Suprapubic skin (tissue), 4 donors: ENCODE data around the gene ALDH1L1.

Source experiments
- CTCF ChIP-seq, 2 donors: fragments of 200-600 bp in 1 of 2; fragments of 450-650 bp in 1 of 2; sonication (generic) in 1 of 2; IDR thresholded peaks; one replicate each; pipeline ENCODE4 v1.5.1; 2016 to 2019; ENCODE audit warnings: antibody characterized with exemption in 2 of 2, mild to moderate bottlenecking in 1 of 2, moderate library complexity in 1 of 2
- EP300 ChIP-seq: sonication (generic); formaldehyde crosslinking; IDR thresholded peaks from one replicate; pipeline ENCODE4 v1.6.1; 2017; ENCODE audit warnings: antibody characterized with exemption
- POLR2A ChIP-seq, 2 donors: fragments of 450-650 bp; IDR thresholded peaks; one replicate each; pipeline ENCODE4 v1.6.1; 2017; ENCODE audit warnings: antibody characterized with exemption in 2 of 2, mild to moderate bottlenecking in 2 of 2, moderate library complexity in 2 of 2
- POLR2AphosphoS5 ChIP-seq, 3 donors: sonication (generic); formaldehyde crosslinking; IDR thresholded peaks; one replicate each; pipeline ENCODE4 v1.6.1; 2017; ENCODE audit warnings: antibody characterized with exemption in 3 of 3

- TF ChIP-seq CTCF (IDR thresholded peaks at IDR 0.05), result no peak
- TF ChIP-seq POLR2AphosphoS5 (IDR thresholded peaks at IDR 0.05), result no peak
- no peak for TF ChIP-seq POLR2A (IDR thresholded peaks at IDR 0.05)
- no peak for TF ChIP-seq EP300
Observed at GRCh38 chr3:126181398-126181725, 976 bp upstream of the ALDH1L1 start.
